ENCODE results near the gene ATG7. TPM values are rescaled to one million over a fixed set of nuclear protein-coding genes. Genes with fewer than 3 reads are reported as not detected.

ATG7 gene
- polyA plus RNA-seq, 4 donors: 23.6 to 26.9 (median 25.2) TPM

DNA sequence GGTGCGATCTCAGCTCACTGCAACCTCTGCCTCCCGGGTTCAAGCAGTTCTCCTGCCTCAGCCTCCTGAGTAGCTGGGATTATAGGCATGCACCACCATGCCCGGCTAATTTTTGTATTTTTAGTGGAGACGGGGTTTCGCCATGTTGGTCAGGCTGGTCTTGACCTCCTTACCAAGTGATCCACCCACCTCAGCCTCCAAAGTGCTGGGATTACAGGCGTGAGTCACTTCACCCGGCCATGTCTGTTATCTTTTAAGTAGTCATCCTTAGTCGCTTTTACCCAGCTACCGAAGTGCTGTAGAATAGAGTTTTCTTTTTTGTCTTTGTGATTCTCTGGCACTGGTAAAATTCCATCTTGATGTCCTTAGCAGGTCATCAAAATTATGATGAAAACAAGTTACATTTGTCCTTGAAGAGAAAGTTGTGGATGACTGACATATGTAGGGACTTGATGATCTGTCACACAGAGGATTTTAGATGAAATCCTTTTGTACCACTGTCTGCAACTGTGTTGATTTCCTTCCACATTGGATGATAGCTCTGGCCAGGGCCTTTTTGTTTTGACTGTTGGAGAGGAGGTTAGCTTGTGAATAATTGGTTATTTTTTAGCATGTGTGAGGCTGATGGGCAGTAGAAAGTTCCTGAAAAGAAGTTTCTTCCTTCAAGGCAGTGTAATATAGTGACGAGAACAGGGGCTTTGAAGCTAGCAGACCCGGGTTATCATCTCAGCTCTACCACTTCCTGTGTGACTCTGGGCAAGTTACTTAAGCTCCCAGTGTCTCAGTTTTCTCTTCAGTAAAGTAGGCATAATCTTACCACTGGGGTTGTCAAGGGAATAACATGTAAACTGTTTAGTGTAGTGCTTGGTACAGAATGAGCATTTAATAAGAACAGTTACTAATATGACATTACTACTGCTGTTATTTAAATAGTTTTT, 18.8 kb downstream of the ATG7 start:
- no peak for DNase-seq (ENCODE audit: low read depth in 4 of 4, low spot score in 2 of 4)

DNA sequence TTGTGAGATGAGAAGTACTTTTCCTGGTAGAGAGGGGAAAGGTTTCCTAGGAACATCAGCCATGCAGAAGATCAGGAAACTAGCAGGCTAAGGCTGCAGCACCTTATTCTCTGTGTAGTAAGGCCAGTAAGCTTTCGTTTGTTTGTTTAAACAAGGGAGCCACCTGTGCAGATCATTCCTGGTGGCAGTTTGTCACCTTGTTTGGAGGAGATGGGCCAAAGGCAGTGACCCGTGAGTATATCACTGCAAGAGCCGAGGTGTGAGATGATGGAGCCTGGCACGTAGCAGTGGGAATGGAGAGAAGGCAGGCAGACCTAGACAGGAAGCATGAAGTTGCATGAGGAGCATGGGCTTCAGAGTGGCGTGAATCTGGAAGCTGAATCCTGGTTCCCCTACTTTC, 19.6 kb downstream of the ATG7 start:
- DNase-seq (ENCODE audit: low read depth in 4 of 4, low spot score in 2 of 4): no peak

DNA sequence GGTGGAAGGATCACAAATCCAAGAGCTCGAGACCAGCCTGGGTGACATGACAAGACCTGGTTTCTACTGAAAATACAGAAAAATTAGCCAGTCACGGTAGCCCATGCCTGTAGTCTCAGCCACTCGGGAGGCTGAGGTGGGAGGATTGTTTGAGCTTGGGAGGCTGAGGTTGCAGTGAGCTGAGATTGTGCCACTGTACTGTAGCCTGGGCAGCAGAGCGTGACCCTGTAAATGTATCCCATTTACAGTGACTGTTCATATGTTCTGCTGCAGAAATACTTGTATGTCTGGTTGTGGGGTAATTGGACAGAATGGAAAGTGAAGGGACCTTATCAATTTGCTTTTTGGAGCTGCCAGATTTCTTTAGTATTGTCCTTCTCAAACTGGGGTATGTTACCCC, 24.9 kb downstream of the ATG7 start:
- DNase-seq (ENCODE audit: low read depth in 4 of 4, low spot score in 2 of 4): no peak

DNA sequence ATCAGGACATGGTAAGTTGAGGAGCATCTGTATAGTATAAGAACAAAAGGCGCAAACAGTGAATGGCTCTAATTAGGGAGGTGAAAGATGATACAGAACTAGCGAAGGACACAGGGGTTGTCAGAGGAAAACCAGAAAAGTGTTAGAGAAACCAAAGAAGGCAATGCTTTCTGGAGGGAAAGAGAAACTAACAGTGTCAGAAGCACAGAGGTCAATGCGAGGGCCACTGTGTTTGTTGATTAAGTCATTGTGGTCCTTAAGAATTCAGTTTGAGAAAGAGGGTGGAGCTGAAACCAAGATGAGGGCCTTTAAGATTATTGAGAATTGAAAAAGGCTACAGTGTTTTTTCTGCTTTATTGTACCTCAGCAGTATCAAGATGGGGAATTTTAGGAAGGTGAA, 28.8 kb downstream of the ATG7 start:
- no peak for DNase-seq (ENCODE audit: low read depth in 4 of 4, low spot score in 2 of 4)

DNA sequence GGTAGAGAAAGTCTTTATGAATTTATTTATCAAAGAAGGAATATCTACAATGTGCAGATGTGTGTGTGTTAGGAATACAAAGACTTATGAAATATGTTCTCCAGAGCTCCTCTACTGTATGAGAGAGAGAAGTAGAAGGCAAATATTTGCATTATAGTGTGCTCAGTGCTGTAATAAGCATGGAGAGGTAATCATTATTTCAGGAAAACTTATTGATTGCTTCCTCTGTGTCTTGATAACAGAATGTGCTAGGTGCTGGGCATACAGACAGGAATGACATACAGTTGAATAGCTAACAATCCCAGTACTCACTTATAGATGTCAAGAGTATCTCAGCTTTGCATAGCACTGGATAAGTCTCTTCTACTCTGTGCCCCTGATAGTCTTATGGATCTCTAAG, 30.2 kb downstream of the ATG7 start:
- no peak for DNase-seq (ENCODE audit: low read depth in 4 of 4, low spot score in 2 of 4)

DNA sequence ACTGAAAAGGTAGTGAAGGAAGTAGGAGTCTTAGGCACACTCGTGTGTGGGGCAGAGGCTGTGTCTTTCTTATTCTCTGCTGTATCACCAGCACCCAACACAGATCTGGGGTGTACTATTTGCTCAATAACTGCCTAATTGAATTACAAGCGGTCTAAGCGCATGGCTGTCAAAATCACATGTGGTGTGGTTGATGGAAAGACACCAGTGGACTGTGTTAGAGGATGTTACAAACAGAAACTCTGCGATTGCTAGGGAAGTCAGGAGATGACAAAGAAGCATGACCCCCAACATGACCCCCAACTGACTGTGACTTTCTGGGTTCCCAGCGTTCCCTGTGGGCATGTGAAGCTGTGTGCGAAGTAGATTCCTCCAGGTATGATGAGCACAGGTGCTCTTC, 32.0 kb downstream of the ATG7 start:
- no peak for DNase-seq (ENCODE audit: low read depth in 4 of 4, low spot score in 2 of 4)

DNA sequence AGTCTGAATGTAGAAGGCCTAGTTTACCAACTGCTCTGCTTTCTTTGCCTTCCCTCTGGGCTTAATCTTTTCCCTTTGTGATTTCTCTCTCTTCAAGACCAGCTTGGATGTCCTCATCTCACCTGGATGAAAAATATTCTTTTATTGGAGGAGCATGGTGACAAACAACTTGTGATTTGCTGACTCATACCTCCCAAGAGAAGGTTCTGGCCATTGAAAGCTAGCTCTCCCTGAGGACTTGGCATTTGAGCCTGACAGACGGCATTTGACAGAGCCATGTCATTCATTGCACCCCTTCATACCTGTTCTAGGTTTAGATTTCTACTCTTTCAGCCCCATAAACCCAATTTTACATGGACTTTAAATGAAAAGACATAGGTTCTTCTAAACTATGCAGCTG, 33.3 kb downstream of the ATG7 start:
- no peak for DNase-seq (ENCODE audit: low read depth in 4 of 4, low spot score in 2 of 4)

DNA sequence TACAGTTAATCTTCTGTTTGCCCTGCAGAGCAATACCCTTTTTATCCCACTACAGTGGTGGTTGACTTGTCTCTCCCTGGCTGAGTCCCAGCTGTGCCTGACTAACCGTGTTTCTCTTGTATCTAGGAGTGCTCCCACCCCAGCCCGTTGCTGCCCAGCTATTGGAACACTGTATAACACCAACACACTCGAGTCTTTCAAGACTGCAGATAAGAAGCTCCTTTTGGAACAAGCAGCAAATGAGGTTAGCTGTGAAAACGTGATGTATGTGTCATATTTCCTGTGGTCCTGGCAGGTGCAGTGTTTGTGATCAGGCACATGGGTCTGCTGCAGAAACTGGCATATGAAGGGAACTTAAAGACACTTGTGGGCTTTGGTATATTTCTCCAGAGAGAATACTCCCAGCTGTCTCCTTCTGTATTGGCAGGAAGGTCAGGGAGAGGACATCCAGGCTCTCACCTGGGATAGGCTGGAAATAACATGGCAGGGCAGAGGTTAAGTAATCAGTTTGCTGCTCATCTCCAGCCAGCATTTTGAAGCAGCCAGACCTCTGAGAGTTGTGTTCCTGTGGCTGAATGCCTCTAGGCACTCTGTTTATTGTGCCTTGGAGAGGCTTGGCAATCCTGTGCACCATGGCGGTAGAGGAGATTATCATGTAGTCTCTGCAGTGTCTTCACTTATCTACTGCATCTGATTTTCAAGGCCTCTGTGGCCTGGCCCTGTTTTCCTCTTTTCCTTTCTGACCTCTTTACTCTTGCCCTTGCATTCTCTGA, 34.8 kb downstream of the ATG7 start:
- DNase-seq (ENCODE audit: low read depth in 4 of 4, low spot score in 2 of 4): no peak

DNA sequence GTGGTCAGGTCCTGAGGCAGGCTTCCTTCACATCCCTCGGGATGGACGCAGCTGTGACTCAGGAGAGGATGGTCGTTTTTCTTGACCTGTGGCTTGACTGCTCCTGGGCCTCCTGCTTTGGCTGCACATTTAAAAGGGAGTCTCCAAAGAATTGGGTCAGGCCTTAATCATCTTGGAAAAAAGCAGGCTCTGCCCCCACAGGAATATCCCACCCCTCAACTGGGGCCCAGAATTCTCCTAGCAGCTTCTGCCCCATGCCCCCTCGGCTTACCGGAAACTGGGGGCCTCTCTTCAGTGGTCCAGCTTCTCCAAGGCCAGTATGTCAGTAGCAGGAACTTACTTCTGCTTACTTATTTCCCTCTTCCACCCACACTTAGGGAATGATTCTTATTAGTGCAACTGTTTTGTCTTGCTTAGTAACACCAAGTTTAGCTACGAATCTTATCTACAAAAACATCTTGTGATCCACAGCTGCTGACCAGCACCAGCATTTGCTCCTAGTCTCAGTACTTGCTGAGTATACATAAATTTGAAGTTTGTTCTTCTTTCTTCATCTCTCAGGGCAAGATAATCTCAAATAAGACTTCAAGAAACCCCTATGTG, 35.7 kb downstream of the ATG7 start:
- DNase-seq (ENCODE audit: low read depth in 4 of 4, low spot score in 2 of 4): no peak

DNA sequence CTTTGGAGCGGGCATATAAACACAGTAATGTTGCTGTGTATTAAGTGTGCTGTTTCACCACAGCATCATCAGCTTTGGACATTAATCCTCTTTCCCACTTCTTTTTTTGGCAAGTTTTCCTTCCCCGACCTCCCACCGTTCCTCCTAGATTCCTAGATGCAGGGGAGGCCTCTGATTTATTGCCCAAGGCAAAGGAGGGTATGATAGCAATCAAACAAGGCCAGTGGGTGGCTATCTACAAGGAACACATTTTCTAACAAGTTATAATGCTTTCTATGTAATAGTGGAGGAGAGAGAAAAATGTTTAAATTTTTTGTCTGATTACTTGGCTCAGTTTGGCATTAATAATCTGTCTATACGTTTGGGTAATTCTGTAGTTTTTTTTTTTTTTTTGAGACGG, 38.1 kb downstream of the ATG7 start:
- DNase-seq (ENCODE audit: low read depth in 4 of 4, low spot score in 2 of 4): no peak

DNA sequence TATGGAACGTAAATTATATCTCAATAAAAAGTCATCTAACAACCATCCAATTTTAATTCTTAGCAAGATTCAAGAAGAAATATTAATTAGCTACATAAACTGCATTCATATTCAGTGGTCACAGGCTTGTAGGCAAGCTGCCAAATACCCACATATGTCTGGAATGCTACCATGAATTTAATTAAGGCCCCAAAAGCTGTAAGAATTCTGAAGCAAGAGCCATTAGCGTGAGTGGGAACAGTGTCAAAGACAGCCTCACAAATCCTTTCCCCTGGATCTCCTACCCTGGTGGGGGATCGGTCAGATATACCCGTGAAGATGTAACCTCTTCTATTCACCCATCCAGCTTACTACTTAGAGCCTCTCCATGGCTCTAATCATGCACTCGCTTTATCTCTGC, 40.0 kb downstream of the ATG7 start:
- no peak for DNase-seq (ENCODE audit: low read depth in 4 of 4, low spot score in 2 of 4)

DNA sequence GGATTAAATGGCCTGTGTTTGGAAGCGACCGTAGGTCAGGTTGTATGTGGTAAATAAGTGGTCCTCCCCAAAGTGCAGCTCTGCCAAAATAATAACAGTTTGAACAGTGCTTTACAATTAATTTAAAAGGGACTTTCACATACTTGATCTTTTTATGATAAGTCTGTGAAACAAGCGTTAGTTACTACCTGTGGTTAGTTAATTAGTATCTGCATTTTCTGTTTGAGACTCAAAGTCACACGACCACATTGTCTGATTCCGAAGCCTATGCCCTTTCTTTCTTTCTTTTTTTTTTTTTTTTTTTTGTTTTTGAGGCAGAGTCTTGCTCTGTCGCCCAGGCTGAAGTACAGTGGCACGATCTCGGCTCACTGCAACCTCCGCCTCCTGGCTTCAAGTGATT, 45.1 kb downstream of the ATG7 start:
- DNase-seq (ENCODE audit: low read depth in 4 of 4, low spot score in 2 of 4): no peak

DNA sequence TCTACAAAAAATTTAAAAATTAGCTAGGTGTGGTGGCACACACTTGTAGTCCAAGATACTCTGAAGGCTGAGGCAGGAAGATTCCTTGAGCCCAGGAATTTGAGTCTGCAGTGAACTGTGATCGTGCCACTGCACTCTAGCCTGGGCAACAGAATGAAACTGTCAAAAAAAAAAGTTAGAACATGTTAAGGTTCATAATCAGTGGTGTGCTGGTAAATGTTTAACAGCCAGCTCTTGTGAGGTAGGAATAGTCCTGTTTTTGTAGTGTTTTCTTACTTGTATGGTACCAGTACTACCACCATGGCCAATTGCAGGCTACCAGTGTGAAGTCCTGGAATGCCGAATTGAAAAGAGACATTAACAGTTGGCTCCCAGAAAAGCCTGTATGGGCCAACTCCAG, 50.7 kb downstream of the ATG7 start:
- DNase-seq (ENCODE audit: low read depth in 4 of 4, low spot score in 2 of 4): no peak

DNA sequence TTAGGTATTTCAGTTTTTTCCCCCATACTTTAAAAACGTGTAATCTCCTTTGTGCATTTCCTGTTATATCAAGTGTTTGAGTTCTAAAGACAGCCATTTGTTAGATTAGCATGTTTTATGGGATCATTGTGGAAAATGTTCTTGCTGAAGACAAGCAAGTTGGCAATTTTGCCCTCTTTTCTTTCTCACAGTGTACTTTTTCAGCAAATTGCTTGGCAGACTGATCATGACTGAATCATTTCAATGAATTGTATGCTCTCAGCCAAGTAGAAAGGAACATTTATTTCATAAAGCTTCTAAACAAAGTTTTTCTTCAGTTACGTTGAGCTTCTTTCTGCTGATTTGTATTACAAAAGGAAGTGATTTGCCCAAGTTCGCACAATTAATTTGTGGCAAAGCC, 51.6 kb downstream of the ATG7 start:
- DNase-seq (ENCODE audit: low read depth in 4 of 4, low spot score in 2 of 4): no peak

DNA sequence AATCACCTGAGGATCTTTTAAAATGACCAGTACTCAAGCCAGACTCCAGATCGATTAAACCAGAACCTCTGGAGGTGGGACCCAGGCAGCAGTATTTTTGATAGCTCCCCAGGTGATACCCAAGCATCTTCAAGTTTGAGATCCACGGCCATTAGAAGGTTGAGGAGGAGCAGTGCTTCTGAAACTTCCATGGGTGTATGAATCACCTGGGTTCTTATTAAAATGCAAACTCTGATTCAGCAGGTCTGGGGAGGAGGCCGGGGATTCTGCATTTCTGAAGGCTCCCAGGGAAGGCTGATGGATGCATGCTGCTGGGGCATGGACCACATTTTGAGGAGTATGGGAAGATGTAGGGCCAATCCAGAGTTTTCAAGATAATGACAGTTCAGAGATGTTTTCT, 55.4 kb downstream of the ATG7 start:
- DNase-seq (ENCODE audit: low read depth in 4 of 4, low spot score in 2 of 4): no peak

DNA sequence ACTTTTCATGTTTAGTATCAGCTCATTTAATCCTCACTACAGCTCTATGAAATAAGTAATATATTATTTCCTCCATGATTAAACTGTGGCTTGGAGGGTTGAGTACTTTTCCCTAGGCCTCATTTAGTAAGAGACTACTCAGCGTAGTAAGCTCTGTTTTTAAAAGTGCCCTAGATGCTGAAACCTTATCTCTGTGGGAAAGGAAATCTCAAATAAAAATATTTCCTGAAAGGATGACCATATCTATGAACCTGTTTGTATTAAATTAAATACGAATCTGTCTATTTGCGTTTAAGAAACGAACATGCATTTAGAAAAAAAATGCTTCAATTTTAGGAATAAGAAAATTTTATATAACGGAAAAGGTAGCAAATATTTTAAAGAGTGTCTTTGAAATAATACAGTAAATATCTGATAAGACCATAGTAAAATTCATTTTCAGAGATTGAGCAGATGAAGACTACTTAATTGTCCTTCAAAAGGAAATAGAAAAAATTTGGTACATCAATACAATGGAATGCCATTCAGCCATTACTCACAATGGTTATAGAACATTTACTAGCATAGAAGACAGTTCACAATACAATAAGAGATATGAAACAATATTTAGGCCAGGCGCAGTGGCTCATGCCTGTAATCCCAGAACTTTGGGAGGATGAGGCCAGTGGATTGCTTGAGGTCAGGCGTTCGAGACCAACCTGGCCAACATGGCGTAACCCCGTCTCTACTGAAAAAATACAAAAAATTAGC, 56.2 kb downstream of the ATG7 start:
- no peak for DNase-seq (ENCODE audit: low read depth in 4 of 4, low spot score in 2 of 4)

DNA sequence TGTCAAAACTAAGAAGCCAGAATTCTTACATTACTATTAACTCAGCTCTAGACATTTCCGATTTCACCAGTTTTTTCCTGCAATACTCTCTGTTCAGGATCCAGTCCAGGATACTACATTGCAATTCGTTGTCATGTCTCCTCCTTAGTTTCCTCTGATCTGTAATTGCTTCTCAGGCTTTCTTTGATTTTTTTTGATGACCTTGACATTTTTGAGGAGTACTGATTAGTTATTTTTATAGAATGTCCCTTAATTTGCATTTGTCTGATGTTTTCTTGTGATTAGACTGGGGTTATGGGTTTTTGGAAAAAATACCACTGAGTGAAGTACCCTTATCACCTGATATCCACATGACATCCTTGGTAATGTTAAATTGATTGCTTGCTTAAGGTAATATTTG, 57.6 kb downstream of the ATG7 start:
- no peak for DNase-seq (ENCODE audit: low read depth in 4 of 4, low spot score in 2 of 4)

DNA sequence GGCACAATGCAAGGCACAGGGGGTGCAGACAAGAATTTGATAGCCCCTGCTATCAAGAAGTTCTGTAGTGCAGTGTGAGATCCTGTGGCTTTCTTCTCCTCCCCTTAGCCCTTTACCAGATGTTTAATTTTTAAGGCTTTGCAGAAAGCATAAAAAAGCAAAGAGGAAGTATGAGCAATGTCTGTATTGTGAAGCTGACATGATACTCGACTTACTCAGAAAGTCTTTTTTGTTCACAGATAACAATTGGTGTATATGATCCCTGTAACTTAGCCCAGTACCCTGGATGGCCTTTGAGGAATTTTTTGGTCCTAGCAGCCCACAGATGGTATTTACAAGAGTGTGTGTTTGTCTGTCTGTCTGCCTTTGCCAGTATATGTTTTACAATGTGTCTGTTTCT, 58.9 kb downstream of the ATG7 start:
- no peak for DNase-seq (ENCODE audit: low read depth in 4 of 4, low spot score in 2 of 4)

DNA sequence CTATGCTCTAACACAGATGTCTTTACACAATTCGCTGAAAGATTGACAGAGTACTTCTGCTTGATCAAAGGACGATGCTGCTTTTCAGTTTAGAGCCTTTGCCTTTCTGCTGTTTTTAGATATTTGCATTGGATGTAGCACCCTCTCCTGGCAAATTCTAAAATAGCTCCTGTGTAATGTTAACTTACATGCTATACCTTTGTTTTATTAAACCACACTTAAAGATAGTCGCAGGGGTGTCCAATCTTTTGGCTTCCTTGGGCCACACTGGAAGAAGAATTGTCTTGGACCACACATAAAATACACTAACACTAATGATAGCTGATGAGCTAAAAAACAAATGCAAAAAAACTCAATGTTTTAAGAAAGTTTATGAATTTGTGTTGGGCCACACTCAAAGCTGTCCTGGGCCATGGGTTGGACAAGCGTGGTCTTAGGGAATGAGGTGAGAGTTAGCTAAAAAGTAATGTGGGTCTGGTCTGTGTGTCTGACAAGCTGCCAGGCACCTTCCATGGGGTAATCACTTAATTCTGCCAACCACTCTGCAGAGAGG, 62.9 kb downstream of the ATG7 start:
- DNase-seq (ENCODE audit: low read depth in 4 of 4, low spot score in 2 of 4): peak in 3 of 4 donors; percentile 14 to 47 (median 15)

DNA sequence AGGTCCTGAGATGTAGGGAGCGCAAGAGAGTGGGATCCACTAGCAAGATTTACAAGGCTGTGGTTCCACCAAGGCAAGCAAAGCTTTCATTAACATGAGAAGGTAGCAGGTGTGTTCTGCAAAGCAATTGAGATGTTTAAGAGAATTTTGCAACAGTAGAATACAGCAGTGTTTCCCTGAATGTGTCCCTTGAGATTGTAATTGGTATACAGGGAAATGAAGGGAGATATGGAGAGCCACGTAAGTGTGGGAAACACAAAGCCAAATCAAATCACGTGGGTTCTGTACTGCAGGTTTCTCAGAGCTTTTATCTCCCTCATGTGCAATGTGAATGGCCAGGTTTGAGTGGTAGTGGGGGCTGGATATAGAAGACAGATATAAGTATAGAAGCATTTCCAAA, 67.3 kb downstream of the ATG7 start:
- DNase-seq (ENCODE audit: low read depth in 4 of 4, low spot score in 2 of 4): no peak

DNA sequence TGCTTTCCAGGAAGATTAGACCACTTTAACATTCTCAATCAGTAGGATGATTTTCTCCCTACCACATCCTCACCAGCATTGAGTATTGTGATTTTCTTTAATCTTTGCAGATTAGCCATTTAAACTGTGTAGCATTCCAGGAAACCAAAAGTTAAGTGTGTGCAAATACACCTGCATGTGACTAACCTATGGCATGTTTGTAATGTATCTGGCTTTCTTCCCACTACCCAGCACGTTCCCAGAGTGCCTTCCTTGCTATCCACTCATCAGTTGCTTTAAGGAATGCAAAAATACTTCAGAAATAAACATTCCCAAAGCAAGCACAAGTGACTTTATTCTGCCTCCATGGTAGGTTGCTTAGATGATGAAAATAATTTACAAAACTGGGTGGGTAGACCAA, 74.2 kb downstream of the ATG7 start:
- no peak for DNase-seq (ENCODE audit: low read depth in 4 of 4, low spot score in 2 of 4)
